A673 (cell line): ENCODE results near the gene TSPEAR. TPM values are rescaled to one million over a fixed set of nuclear protein-coding genes. Genes with fewer than 3 reads are reported as not detected.

Experiments used
- BruUV-seq: library from RNA; stranded (reverse); fragments of 400-500 nt; replicated peaks from 2 replicates; lab custom pipeline; 2021; lab: Mats Ljungman, UMichigan
- CTCF ChIA-PET: fragments of 300-600 bp; sonication (Branson Sonifier 250); formaldehyde crosslinking; loops from one replicate; lab custom pipeline; 2022; ENCODE audit warnings: antibody characterized with exemption; lab: Charles Lee
- POLR2A ChIA-PET: fragments of 300-600 bp; sonication (Branson Sonifier 250); formaldehyde crosslinking; loops from one replicate; lab custom pipeline; 2022; ENCODE audit warnings: antibody characterized with exemption; ENCODE audit not compliant: low non-redundant PET; lab: Charles Lee
- DNase-seq: peaks from one replicate; pipeline ENCODE4 v3.0.0-alpha.2; 2015; ENCODE audit warnings: low spot score
- H3K27ac ChIP-seq: fragments of 200-600 bp; sonication (generic); 2 replicates; pipeline ENCODE4 v1.5.1; 2016; ENCODE audit warnings: mixed run types, low read depth, mild to moderate bottlenecking, mixed read lengths, antibody characterized with exemption, low read length; ENCODE audit not compliant: poor library complexity, severe bottlenecking
- H3K27me3 ChIP-seq: fragments of 200-600 bp; sonication (generic); replicated peaks from 2 replicates; pipeline ENCODE4 v1.6.1; 2017; ENCODE audit warnings: mixed run types, low read depth, mild to moderate bottlenecking, mixed read lengths, antibody characterized with exemption, low read length; ENCODE audit not compliant: insufficient read depth, poor library complexity
- H3K36me3 ChIP-seq: fragments of 200-600 bp; sonication (generic); 2 replicates; pipeline ENCODE4 v1.6.1; 2016; ENCODE audit warnings: mixed run types, mild to moderate bottlenecking, mixed read lengths, antibody characterized with exemption, low read length; ENCODE audit not compliant: insufficient read depth, poor library complexity, severe bottlenecking
- H3K4me1 ChIP-seq: fragments of 200-600 bp; sonication (generic); 2 replicates; pipeline ENCODE4 v1.6.1; 2017; ENCODE audit warnings: mixed run types, mild to moderate bottlenecking, mixed read lengths, antibody characterized with exemption, low read length; ENCODE audit not compliant: insufficient read depth, poor library complexity, severe bottlenecking
- H3K4me3 ChIP-seq: fragments of 200-600 bp; sonication (generic); 2 replicates; pipeline ENCODE4 v1.5.1; 2016; ENCODE audit warnings: low read depth, mixed run types, mild to moderate bottlenecking, mixed read lengths, low read length; ENCODE audit not compliant: poor library complexity, severe bottlenecking
- H3K9me3 ChIP-seq: fragments of 200-600 bp; sonication (generic); 2 replicates; pipeline ENCODE4 v1.6.1; 2016; ENCODE audit warnings: mixed run types, low read depth, mild to moderate bottlenecking, mixed read lengths, antibody characterized with exemption, low read length; ENCODE audit not compliant: poor library complexity, severe bottlenecking
- EZH2 ChIP-seq: fragments of 200-600 bp; sonication (generic); IDR thresholded peaks from 2 replicates; pipeline ENCODE4 v1.6.1; 2017; ENCODE audit warnings: borderline replicate concordance, low read depth, mild to moderate bottlenecking, mixed read lengths, antibody characterized with exemption, low read length; ENCODE audit not compliant: poor library complexity, severe bottlenecking
- intact Hi-C: fragments of 100-400 bp; cut with micrococcal nuclease; formaldehyde crosslinking; loops from one replicate; pipeline ENCODE4 v1.10.0; 2022; ENCODE audit not compliant: unreplicated experiment
- total RNA-seq: library from RNA; stranded (reverse); gene quantifications from 2 replicates; pipeline ENCODE4 v1.2.3, GENCODE V29; 2021
- TF ChIP-seq, protein P1 (sequence below): fragments of 300-800, 200-600 bp; sonication (generic); conservative IDR thresholded peaks from 2 replicates; pipeline ENCODE4 v1.5.1; 2017; ENCODE audit warnings: low read depth, mild to moderate bottlenecking, antibody characterized with exemption, low read length, moderate library complexity, mixed read lengths

Gene TSPEAR
- total RNA-seq, 1 experiment from 2014 or later = 8.3 TPM

- CTCF ChIA-PET = no interaction called here
- no peak for TF ChIP-seq EZH2
- TF ChIP-seq, protein P1, sequence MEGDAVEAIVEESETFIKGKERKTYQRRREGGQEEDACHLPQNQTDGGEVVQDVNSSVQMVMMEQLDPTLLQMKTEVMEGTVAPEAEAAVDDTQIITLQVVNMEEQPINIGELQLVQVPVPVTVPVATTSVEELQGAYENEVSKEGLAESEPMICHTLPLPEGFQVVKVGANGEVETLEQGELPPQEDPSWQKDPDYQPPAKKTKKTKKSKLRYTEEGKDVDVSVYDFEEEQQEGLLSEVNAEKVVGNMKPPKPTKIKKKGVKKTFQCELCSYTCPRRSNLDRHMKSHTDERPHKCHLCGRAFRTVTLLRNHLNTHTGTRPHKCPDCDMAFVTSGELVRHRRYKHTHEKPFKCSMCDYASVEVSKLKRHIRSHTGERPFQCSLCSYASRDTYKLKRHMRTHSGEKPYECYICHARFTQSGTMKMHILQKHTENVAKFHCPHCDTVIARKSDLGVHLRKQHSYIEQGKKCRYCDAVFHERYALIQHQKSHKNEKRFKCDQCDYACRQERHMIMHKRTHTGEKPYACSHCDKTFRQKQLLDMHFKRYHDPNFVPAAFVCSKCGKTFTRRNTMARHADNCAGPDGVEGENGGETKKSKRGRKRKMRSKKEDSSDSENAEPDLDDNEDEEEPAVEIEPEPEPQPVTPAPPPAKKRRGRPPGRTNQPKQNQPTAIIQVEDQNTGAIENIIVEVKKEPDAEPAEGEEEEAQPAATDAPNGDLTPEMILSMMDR = no peak
- intact Hi-C loops = no loop called here
Observed at GRCh38 chr21:44508711-44509445, 202.5 kb downstream of the TSPEAR start.

GRCh38 chr21:44508426-44508710, 203.0 kb downstream of the TSPEAR start:
- Histone ChIP-seq H3K4me1 (no peaks in the 10 kb centered on the region), H3K36me3 (no peaks in the 10 kb centered on the region), H3K27me3 (no peaks in the 10 kb centered on the region), H3K4me3 (no peak overlapping the region), H3K27ac (no peak overlapping the region), H3K9me3 (no peaks in the 10 kb centered on the region)
- ChIA-PET POLR2A (no interaction called here), CTCF (no interaction called here)
- intact Hi-C loops = no loop called here
- DNase-seq = no peak
- TF ChIP-seq, protein P1 = no peak
- no peak for TF ChIP-seq EZH2
- BruUV-seq = no TSS peak

More at GRCh38 chr21:44508711-44509445, 202.5 kb downstream of the TSPEAR start:
- Histone ChIP-seq H3K27me3 (no peaks in the 10 kb centered on the region), H3K9me3 (no peaks in the 10 kb centered on the region), H3K4me1 (no peaks in the 10 kb centered on the region), H3K4me3 (no peak overlapping the region), H3K27ac (no peak overlapping the region), H3K36me3 (no peaks in the 10 kb centered on the region)
- POLR2A ChIA-PET = no interaction called here
- no TSS peak for BruUV-seq
- DNase-seq = no peak

- no peak for DNase-seq
- no peak overlapping the region for H3K27ac ChIP-seq
- H3K27me3 ChIP-seq = no peaks in the 10 kb centered on the region
- no peak for TF ChIP-seq EZH2
- TF ChIP-seq, protein P1 = no peak
- no peaks in the 10 kb centered on the region for H3K4me1 ChIP-seq
- H3K36me3 ChIP-seq = no peaks in the 10 kb centered on the region
- H3K4me3 ChIP-seq = no peak overlapping the region
- H3K9me3 ChIP-seq = no peaks in the 10 kb centered on the region
- ChIA-PET CTCF (no interaction called here), POLR2A (no interaction called here)
- intact Hi-C loops = no loop called here
- BruUV-seq = no TSS peak
Observed at GRCh38 chr21:44507673-44508425, 203.5 kb downstream of the TSPEAR start.
